ENCODE results near the gene FRAT2. TPM values are rescaled to one million over a fixed set of nuclear protein-coding genes. Genes with fewer than 3 reads are reported as not detected.

The FRAT2 gene
- total and polyA plus RNA-seq, 2 of the 13 experiments (the other 11 are each of a cell fraction or from before 2014, with no cell fraction given), result 7.2 to 14.1 TPM

GRCh38 chr10:97333601-97334369 lies 744 bp downstream of the FRAT2 start (continued):
- TF ChIP-seq FOXC1 (CRISPR knock-in tag; IDR thresholded peaks at IDR 0.05; ENCODE audit: borderline replicate concordance), result no peak
- no peak for TF ChIP-seq TP53 (CRISPR knock-in tag; conservative IDR thresholded peaks at IDR 0.05)
- TF ChIP-seq ZNF780A (CRISPR knock-in tag; IDR thresholded peaks at IDR 0.05), result 0 out of 2 replicates have a peak, but pooled peaks have one; percentile 16
- no peak for TF ChIP-seq HDAC2 (CRISPR knock-in tag; IDR thresholded peaks at IDR 0.05)
- no peak for TF ChIP-seq PAX8 (CRISPR knock-in tag; IDR thresholded peaks at IDR 0.05; ENCODE audit: borderline replicate concordance)
- TF ChIP-seq ZNF879 (CRISPR knock-in tag; IDR thresholded peaks at IDR 0.05), result no peak
- TF ChIP-seq CCDC6 (CRISPR knock-in tag; IDR thresholded peaks at IDR 0.05), result 0 out of 2 replicates have a peak, but pooled peaks have one; percentile 10
- peak; percentile 75; the same call in 1 of the 2 replicates for TF ChIP-seq DZIP1 (CRISPR knock-in tag; IDR thresholded peaks at IDR 0.05)
- no peak for TF ChIP-seq ZBTB40 (IDR thresholded peaks at IDR 0.05)
- peak; percentile 61; the same call in 1 of the 2 replicates for TF ChIP-seq ZBTB40 (CRISPR knock-in tag; IDR thresholded peaks at IDR 0.05)
- TF ChIP-seq MAZ (IDR thresholded peaks at IDR 0.05; ENCODE audit: borderline replicate concordance, low read depth, low read length), result no peak
- TF ChIP-seq MAZ (CRISPR knock-in tag; IDR thresholded peaks at IDR 0.05; ENCODE audit: low read depth), result no peak
- no peak for TF ChIP-seq ZBTB44 (CRISPR knock-in tag; IDR thresholded peaks at IDR 0.05)
- TF ChIP-seq SP5 (CRISPR knock-in tag; IDR thresholded peaks at IDR 0.05; ENCODE audit: borderline replicate concordance, low read depth), result no peak
- TF ChIP-seq HNF4A (CRISPR knock-in tag; IDR thresholded peaks at IDR 0.05), result no peak
- TF ChIP-seq PHF8 (CRISPR knock-in tag; IDR thresholded peaks at IDR 0.05), result peak; percentile 45; the same call in 1 of the 2 replicates
